ENCODE results near the gene HEG1.

DNA sequence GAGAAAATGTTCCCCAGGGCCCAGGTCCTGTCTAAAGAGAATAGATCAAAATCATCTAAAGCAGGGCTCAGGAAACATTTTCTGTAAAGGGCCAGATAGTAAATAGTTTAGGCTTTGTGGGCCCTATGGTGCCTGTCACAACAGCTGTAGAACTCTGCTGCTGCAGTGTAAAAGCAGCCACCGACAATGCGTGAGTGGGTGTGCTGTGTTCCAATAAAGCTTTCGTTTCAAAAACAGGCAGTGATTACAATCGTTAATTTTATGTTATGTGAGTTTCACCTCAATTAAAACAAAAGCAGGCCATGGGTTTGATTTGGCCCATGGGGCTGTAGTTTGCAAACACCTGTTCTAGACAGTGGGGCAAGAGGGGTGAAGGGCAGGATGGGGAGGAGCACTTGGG, 12.5 kb upstream of the HEG1 start:
- TF ChIP-seq CTCF (IDR thresholded peaks at IDR 0.05) (no peak), POLR2A (IDR thresholded peaks at IDR 0.05) (no peak)

All from lower leg skin (tissue), 3 donors.